Measurements from ENCODE around the gene KCTD21. TPM values are rescaled to one million over a fixed set of nuclear protein-coding genes. Genes with fewer than 3 reads are reported as not detected.
"Not testable (repeated sequence)": the region's sequence is repeated elsewhere in the genome, so short reads cannot be mapped to it uniquely, and the experiment has no call there.

Gene KCTD21
- 13.5 and 14.1 TPM in 2 replicates for total RNA-seq

DNA sequence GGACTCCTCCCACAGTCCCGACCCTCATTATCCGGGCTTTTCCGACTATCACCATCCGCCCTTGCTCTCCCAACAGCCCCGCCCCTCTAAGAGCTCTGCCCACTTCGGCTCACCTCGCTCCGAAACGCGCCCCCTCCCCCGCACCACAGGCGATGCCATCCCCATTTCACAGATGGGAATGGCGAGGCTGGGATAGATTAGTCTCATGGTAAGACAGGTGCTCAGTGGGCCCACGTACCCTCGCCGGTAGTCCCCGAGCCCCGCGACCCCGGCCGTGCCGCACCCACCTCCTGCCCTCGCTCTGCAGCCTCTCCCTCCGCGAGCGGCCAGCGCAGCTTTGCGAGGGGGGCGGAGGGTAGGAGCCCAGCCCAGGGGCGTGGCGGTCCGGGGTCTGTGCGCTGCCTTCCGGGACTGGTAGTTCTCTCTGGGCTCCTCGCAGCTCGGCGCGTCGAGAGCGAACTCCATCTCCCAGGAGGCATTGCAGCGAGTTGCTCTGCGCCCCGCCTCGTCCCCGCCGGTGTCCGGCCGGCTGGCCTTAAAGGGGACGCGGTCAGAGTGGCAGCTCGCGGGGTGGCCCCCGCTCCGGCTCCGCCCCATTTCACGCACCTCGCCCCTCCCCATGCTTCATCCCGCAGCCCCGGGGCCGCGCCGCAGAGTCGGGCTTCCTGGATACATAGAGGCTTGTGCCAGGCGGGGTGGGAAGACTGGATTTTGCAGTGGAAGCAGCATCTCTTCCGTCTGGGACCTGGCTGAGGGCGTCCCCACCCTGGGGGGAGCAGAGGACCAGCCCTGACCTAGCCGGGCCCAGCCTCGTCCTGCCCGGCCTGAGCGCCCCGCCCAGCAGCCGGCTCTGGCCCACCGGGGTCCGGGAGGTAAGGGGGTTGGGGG is at the start of gene KCTD21, which contains the start of gene USP35:
KCTD21 (minus strand) TSS at position 341 of the 888 bp plus-strand sequence. CDS start 14,072 bp downstream, outside the sequence.
USP35 (plus strand) TSS at position 634 of the 888 bp plus-strand sequence. CDS start 7,327 bp downstream, outside the sequence.
- intact Hi-C loops (cut with micrococcal nuclease): loop anchor here (1.0 to 5.0 kb wide), 14 partner anchors 14 to 600 kb away; partner anchors contain the start of genes ALG8, AQP11, CLNS1A and GAB2

DNA sequence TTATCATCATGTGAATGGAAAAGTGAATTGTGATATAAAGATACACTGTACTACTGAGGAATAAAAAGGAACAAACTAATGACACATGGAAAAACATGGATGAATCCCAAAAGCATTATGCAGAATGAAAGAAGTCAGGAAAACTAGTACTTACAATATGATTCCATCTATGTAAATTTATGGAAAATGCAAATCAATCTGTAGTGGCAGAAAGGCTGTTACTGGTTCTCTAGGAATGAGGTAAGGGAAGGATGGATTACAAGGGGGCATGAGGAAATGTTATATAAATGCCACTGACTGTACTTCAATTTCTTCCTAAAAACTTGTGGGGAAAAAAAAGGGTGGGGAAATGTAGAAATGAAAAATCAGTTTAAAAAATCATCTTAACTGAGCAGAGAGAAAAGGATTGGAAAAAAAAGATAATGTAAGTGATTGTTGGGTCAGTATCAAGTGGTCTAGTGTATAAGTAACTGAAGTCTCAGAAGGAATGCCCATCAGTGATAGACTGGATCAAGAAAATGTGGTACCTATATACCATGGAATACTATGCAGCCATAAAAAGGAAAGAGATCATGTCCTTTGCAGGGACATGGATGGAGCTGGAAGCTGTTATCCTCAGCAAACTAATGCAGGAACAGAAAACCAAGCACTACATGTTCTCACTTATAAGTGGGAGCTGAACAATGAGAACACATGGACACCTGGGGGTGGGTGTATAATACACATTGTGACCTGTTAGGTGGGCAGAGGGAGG is 49.0 kb upstream of the KCTD21 start:
- intact Hi-C loops (cut with micrococcal nuclease): no loop called here

DNA sequence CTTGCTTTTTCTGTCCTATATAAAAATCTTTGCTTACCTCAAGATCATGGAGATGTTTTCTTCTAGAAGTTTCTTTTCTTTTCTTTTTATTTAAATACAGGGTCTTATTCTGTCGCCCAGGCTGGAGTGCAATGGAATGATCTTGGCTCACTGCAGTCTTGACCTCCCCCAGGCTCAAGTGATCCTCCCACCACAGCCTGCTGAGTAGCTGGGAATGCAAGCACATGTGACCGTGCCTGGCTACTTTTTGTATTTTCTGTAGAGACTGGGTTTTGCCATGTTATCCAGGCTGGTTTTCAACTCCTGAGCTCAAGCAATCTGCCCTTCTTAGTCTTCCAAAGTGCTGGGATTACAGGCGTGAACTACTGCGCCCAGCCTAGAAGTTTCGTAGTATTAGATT is 45.6 kb upstream of the KCTD21 start:
- intact Hi-C loops (cut with micrococcal nuclease): no loop called here

DNA sequence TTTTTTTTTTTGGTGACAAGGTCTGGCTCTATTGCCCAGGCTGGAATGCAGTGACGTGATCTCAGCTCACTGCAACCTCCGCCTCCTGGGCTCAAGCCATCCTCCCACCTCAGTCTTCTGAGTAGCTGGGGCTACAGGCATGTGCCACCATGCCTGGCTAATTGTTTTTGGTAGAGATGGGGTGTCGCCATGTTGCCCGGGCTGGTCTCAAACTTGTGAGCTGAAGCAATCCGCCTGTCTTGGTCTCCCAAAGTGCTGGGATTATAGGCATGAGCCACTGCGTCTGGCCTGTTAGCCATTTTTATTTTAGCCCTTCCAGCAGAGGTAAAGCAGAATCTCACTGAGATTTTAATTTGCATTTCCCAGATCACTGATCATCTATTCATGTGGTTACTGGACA is 44.6 kb upstream of the KCTD21 start:
- intact Hi-C loops (cut with micrococcal nuclease): not testable (repeated sequence)

DNA sequence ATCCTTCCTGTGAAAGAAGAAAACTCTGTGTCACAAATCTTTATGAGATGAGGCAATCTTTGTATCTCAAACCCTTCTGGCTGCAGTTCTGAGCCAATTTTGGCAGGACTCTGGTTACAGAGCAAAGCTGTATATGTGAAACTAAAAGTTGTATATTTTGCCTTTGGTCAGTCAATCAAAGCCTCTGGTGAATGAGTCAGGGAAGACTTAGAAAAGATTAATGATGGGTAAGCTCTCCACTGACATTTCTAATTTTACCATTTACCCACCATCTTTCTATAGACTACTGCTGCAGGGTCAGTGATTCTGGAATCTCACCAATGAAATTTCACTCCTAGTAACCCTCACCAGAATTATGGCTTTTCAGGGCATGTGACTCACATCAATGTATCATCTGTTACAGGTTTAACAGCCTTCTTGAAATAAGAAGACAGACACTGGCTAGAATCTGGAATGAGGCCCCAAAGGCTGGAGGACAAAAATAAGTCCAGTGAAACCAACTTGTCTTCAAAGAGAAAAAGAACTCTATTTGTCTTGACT is 43.6 kb upstream of the KCTD21 start:
- intact Hi-C loops (cut with micrococcal nuclease): no loop called here

DNA sequence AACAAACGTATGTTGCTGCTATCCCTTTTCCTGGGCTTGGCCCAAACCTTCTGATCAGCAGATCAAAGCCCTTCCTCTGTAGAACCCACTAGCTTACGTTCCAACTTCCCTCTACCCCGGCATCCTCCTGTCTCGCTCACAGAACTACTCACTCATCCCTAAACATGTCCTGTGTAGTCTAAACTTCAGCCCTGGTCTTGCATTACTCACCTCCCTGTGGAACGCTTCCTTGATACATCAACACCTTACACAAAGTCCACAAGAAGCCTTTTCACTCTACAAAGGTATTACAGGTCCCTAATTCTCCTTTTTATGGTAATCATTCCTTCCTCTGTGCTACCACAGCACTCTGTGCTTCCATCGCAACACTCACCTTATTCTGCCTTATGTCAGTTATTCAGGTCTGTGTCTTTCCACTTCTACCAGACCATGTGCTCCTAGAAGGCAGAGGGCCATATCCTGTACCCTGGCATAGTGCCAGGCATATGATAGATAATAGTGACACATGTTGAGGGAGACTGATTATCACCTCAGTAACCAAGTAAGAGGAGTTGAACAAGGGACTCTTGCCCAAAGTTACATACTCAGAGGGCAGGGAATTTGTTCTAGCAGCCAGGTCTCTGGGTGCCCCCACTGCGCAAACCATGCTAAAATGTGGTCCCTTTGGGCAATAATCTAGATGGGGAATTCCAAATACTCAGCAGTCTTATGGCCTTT is 41.9 kb upstream of the KCTD21 start:
- intact Hi-C loops (cut with micrococcal nuclease): no loop called here

DNA sequence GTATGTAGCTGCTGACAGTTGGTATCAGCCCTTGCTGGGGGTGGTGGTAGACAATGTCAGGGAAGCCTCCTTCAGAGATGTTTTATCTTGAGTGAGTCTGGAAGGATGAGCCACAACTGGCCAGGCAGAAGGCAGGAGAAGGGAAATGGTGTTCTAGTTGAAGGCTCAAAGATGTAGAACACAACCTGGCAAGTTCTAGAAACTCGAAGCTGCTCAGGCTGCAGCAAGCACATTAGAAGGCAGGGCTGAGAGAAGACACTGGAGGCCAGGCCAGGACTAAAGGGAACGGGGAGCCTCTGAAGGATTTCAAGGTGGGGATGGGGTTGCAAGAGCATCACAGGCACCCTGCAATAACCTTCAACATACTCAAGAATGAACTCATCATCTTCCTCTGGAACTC is 40.7 kb upstream of the KCTD21 start:
- intact Hi-C loops (cut with micrococcal nuclease): loop anchor here (5.0 kb wide), 2 partner anchors 83 to 113 kb away; no protein-coding TSS in a partner anchor

DNA sequence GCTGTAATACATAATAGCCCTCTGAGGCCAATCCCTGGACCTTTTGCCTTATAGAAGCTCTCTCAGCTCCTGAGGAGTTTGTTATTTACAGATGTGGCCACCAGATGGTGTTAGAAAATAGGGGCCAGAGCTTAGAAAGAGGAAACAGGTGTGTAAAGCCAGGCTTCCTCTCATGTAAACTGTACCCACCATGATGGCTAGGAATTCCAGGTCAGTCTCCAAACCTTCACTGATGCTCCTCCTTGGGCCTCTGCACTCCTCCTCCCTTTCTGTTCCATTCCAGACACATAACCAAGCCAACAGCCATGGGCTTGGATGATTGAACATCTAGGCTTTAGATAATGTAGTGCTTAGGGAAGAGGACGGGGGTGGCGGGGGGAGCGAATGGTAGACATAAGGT is 40.0 kb upstream of the KCTD21 start:
- intact Hi-C loops (cut with micrococcal nuclease): loop anchor here (1.0 to 5.0 kb wide), 7 partner anchors 84 to 358 kb away; partner anchors contain the start of gene GAB2

DNA sequence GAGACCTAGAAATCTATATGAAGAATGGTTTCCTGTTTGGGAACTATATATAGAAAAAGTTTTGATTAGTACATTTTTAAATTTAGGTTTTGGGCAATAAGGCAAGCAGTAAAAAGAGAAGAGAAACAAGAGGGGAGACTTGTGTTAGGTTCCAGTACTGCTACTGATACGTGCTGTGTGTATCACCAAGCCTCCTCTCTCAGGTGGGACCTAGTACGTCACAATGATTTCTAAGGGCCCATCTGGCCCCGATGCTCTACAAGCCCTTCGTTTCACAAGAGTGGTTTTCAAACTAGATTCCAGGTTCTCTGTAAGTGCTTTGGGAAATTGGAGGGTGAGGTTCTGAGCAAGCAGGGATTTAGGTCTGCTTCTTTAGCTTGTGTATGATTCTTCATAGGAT is 39.5 kb upstream of the KCTD21 start:
- intact Hi-C loops (cut with micrococcal nuclease): loop anchor here (1.0 to 5.0 kb wide), 12 partner anchors 26 to 407 kb away; partner anchors contain the start of genes AAMDC, ALG8, GAB2 and KCTD21

DNA sequence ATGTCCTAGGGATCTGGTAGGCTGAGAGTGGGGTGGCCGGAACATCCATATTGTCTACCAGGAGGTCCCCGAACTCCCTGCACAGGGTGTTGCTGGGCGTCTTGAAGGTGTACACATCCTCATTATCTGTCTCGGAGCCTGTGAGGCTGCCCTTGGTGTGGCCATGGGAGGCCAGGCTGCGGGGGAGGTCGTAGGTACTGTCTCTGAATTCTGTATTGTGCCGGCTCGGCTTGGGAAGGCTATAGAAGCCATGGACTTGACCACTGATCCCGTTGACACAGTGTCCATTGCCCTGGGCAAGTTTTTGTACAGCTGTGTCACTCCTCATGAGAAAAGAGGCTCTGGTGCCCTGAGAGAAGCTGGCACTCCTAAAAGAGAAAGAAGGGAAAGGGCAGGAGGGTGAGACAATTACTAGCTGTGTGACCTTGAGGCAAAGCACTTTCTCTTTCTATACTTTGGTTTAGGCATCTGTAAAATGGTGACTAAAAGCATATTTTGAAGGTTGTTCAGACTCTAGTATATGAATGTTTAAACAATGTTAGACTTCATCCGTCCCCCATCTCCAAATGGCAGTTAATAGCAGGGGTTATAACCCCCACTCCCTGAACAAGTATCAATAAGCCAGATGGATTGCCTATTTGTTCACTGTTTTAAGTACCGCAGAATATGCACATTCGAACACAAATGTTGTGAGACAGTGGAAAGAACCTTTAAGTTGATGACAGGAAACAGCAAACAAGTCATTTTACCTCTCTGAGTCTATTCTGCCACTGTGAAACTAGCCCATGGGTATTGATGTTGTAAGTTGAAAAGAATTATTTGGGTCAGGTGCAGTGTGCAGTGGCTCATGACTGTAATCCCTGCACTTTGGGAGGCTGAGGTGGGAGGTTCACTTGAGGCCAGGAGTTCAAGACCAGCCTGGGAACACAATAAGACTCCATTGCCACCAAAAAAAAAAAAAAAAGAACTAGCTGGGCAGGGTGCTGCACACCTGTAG is 38.6 kb upstream of the KCTD21 start:
- intact Hi-C loops (cut with micrococcal nuclease): loop anchor here (1.0 to 5.0 kb wide), 7 partner anchors 25 to 406 kb away; partner anchors contain the start of genes AAMDC, ALG8, KCTD21 and USP35

GRCh38 chr11:78224906-78225420 is 36.5 kb upstream of the KCTD21 start:
- intact Hi-C loops (cut with micrococcal nuclease): loop anchor here (5.0 kb wide), 2 partner anchors 87 to 117 kb away; no protein-coding TSS in a partner anchor

DNA sequence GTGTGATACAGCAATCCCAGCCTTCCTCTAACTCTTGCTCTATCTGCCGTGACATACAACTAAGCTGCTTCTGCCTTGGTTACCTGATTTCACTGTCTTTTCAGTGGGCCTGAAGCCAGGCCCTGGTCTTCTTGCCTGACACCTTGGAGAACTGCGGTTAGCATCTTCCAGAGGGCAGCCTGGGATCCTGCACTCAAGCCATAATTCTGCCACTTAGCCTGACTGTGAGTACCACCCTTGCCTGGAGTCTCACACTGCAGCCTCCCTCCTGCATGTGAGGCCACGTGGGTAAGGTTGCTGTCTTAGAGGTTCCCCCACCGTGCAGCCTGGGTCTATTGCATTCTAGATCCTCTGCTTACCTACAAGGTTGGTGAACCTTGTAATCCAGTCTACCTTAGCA is 36.1 kb upstream of the KCTD21 start:
- intact Hi-C loops (cut with micrococcal nuclease): no loop called here

- intact Hi-C loops (cut with micrococcal nuclease): no loop called here
Observed at GRCh38 chr11:78223320-78223954, 35.0 kb upstream of the KCTD21 start.

DNA sequence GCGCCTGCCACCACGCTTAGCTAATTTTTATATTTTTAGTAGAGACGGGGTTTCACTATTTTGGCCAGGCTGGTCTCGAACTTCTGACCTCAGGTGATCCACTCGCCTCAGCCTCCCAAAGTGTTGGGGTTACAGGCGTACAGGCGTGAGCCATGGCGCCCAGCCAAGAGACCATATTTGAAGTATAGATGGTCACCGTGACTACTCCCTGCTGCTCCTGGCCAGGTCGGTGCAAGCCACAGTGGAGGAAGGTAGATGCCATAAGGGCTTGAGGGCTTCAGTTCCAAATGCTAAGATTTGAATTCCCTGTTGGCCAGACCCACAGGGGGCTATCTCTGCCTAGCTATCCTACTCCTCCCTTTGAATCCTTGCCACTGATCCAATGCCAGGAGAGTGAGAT is 34.3 kb upstream of the KCTD21 start:
- intact Hi-C loops (cut with micrococcal nuclease): not testable (repeated sequence)

- intact Hi-C loops (cut with micrococcal nuclease): no loop called here
Observed at GRCh38 chr11:78221396-78222315, 33.2 kb upstream of the KCTD21 start.

DNA sequence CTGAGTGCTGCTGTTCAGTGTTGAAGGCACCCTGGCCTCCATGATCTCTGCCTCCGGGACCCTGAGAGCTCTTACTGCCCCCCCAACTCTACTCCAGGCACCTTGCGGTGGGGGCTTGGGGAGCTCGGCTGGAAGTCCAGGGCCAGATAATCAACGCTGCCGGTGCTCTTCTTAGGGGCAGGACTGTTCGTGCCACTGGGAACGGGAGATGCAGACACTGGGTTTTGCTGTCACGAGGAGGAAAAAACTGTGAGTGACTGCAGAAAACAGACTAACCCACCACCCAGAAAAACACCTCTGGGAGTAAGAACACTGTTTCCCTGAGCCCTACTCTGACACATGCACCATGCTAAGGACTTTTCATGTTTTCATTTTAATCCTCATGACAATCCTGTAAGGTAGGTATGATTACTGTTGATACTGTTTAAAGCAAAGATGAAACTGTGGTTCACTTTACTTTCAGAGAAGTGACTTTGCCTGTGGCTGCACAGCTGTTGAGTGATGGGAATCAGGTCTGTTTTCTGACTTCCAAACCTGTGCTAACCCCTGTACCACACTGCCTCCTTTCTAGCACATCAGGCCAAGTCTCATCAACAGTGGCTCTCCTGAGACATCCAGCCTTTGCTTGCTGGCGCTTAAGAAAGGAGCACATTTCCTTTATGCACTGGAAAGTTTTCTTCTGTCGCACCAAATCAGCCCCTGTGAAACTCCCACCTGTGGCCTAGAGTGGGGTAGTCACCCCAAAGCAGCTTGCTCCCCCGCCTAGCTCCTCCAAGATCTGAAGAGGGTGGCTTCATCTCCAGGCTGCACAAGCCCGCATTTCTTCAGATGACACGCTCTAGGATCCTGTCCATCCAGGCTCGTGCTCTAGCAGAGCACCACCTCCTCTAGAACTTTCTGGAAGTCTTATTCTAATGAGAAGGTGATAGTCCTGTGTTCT is 32.1 kb upstream of the KCTD21 start:
- intact Hi-C loops (cut with micrococcal nuclease): no loop called here
